ENCODE results near the gene ERI3. TPM values are rescaled to one million over a fixed set of nuclear protein-coding genes. Genes with fewer than 3 reads are reported as not detected.

Gene ERI3
- total RNA-seq, 1 experiment from 2014 or later, result 74.7 TPM

DNA sequence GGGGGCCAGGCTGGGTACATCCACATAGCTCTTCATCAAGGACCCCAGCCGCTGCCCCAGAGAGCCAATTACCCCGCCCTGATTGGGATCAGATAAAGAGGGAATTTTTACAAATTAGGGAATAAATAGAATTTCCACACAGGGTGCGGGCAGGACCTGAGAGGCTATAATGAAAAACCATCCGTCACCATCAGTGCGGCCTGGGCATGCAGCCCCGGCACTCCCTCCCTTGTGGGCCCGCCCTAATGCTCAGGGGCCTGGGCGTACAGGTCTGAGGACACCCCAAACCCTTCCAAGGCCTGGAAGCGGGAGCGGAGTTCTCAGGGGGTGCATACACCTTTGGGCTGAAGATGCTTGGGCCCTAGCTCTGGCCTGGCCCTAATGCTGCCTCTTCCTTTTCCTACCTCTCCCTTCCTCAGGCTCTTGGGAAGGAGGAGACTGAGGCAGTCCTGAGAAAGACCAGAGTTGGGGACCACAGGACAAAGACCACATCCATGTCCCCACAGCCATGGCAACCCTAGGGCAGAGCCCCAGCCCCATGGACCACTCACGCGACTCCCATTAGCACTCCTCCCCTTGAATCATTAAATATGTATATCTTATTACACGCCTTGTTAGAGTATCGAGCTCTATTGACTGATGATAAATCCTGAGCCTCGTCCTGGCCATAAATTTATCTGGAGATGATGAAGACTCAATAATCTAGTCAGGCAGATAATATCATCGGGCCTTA lies 125.5 kb downstream of the ERI3 start:
- Mint-ChIP-seq H3K36me3 (peaks cover 47% of the 10 kb centered on the region), H3K27ac (no peak overlapping the region), H3K4me1 (no peaks in the 10 kb centered on the region), H3K4me3 (no peak overlapping the region), H3K27me3 (ENCODE audit: low read depth) (peaks cover 14% of the 10 kb centered on the region), H3K9me3 (peaks cover 30% of the 10 kb centered on the region)
- TF ChIP-seq, protein P1, sequence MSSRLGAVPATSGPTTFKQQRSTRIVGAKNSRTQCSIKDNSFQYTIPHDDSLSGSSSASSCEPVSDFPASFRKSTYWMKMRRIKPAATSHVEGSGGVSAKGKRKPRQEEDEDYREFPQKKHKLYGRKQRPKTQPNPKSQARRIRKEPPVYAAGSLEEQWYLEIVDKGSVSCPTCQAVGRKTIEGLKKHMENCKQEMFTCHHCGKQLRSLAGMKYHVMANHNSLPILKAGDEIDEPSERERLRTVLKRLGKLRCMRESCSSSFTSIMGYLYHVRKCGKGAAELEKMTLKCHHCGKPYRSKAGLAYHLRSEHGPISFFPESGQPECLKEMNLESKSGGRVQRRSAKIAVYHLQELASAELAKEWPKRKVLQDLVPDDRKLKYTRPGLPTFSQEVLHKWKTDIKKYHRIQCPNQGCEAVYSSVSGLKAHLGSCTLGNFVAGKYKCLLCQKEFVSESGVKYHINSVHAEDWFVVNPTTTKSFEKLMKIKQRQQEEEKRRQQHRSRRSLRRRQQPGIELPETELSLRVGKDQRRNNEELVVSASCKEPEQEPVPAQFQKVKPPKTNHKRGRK (CRISPR knock-in tag; IDR thresholded peaks at IDR 0.05; ENCODE audit: borderline replicate concordance), result no peak
- TF ChIP-seq, protein P2, sequence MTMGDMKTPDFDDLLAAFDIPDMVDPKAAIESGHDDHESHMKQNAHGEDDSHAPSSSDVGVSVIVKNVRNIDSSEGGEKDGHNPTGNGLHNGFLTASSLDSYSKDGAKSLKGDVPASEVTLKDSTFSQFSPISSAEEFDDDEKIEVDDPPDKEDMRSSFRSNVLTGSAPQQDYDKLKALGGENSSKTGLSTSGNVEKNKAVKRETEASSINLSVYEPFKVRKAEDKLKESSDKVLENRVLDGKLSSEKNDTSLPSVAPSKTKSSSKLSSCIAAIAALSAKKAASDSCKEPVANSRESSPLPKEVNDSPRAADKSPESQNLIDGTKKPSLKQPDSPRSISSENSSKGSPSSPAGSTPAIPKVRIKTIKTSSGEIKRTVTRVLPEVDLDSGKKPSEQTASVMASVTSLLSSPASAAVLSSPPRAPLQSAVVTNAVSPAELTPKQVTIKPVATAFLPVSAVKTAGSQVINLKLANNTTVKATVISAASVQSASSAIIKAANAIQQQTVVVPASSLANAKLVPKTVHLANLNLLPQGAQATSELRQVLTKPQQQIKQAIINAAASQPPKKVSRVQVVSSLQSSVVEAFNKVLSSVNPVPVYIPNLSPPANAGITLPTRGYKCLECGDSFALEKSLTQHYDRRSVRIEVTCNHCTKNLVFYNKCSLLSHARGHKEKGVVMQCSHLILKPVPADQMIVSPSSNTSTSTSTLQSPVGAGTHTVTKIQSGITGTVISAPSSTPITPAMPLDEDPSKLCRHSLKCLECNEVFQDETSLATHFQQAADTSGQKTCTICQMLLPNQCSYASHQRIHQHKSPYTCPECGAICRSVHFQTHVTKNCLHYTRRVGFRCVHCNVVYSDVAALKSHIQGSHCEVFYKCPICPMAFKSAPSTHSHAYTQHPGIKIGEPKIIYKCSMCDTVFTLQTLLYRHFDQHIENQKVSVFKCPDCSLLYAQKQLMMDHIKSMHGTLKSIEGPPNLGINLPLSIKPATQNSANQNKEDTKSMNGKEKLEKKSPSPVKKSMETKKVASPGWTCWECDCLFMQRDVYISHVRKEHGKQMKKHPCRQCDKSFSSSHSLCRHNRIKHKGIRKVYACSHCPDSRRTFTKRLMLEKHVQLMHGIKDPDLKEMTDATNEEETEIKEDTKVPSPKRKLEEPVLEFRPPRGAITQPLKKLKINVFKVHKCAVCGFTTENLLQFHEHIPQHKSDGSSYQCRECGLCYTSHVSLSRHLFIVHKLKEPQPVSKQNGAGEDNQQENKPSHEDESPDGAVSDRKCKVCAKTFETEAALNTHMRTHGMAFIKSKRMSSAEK (CRISPR knock-in tag; IDR thresholded peaks at IDR 0.05; ENCODE audit: borderline replicate concordance), result no peak
- TF ChIP-seq HMGA2 (CRISPR knock-in tag; IDR thresholded peaks at IDR 0.05) (no peak), IRF2 (CRISPR knock-in tag; IDR thresholded peaks at IDR 0.05; ENCODE audit: borderline replicate concordance, low read depth) (no peak)
- TF ChIP-seq, protein P3, sequence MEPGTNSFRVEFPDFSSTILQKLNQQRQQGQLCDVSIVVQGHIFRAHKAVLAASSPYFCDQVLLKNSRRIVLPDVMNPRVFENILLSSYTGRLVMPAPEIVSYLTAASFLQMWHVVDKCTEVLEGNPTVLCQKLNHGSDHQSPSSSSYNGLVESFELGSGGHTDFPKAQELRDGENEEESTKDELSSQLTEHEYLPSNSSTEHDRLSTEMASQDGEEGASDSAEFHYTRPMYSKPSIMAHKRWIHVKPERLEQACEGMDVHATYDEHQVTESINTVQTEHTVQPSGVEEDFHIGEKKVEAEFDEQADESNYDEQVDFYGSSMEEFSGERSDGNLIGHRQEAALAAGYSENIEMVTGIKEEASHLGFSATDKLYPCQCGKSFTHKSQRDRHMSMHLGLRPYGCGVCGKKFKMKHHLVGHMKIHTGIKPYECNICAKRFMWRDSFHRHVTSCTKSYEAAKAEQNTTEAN (CRISPR knock-in tag; IDR thresholded peaks at IDR 0.05), result no peak
- TF ChIP-seq, protein P4, sequence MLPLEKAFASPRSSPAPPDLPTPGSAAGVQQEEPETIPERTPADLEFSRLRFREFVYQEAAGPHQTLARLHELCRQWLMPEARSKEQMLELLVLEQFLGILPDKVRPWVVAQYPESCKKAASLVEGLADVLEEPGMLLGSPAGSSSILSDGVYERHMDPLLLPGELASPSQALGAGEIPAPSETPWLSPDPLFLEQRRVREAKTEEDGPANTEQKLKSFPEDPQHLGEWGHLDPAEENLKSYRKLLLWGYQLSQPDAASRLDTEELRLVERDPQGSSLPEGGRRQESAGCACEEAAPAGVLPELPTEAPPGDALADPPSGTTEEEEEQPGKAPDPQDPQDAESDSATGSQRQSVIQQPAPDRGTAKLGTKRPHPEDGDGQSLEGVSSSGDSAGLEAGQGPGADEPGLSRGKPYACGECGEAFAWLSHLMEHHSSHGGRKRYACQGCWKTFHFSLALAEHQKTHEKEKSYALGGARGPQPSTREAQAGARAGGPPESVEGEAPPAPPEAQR (CRISPR knock-in tag; IDR thresholded peaks at IDR 0.05), result no peak
- ATAC-seq, result no peak
- CTCF ChIA-PET, result interaction anchor here (2.3 kb wide), 1 partner anchor 8 kb away, joined by 8 read pairs; no protein-coding TSS in a partner anchor
- no peak for DNase-seq (ENCODE audit: low spot score)
- POLR2A ChIA-PET, result no interaction called here

DNA sequence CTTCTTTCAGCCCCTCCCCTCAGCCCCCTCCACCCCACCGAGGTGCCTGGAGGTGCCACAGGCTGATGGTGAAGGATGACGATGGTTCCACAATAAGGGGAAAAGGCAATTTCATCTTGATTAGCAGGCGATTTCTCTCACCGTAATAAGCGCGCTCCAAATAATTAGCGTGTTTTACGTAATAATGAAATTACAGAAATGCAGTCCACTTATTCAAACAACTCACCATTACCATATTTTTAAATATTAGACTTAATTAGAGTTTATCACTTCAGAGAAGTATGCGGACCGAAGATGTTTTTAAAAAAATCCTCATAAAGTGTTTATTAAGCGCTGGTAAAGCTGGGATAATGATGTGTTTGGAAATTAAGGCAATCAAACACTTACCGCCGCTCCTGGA lies 126.8 kb downstream of the ERI3 start:
- peaks cover 50% of the 10 kb centered on the region for H3K36me3 Mint-ChIP-seq
- H3K27ac Mint-ChIP-seq, result no peak overlapping the region
- TF ChIP-seq NFYB (CRISPR knock-in tag; conservative IDR thresholded peaks at IDR 0.05; ENCODE audit: low read depth) (no peak), TCF7 (CRISPR knock-in tag; IDR thresholded peaks at IDR 0.05; ENCODE audit: low read depth) (no peak), NR1H2 (CRISPR knock-in tag; IDR thresholded peaks at IDR 0.05) (no peak), PRRX2 (CRISPR knock-in tag; IDR thresholded peaks at IDR 0.05) (no peak), ZNF138 (CRISPR knock-in tag; conservative IDR thresholded peaks at IDR 0.05) (no peak)
- TF ChIP-seq, protein P5, sequence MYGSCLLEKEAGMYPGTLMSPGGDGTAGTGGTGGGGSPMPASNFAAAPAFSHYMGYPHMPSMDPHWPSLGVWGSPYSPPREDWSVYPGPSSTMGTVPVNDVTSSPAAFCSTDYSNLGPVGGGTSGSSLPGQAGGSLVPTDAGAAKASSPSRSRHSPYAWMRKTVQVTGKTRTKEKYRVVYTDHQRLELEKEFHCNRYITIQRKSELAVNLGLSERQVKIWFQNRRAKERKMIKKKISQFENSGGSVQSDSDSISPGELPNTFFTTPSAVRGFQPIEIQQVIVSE (CRISPR knock-in tag; IDR thresholded peaks at IDR 0.05; ENCODE audit: borderline replicate concordance), result no peak
- TF ChIP-seq, protein P6, sequence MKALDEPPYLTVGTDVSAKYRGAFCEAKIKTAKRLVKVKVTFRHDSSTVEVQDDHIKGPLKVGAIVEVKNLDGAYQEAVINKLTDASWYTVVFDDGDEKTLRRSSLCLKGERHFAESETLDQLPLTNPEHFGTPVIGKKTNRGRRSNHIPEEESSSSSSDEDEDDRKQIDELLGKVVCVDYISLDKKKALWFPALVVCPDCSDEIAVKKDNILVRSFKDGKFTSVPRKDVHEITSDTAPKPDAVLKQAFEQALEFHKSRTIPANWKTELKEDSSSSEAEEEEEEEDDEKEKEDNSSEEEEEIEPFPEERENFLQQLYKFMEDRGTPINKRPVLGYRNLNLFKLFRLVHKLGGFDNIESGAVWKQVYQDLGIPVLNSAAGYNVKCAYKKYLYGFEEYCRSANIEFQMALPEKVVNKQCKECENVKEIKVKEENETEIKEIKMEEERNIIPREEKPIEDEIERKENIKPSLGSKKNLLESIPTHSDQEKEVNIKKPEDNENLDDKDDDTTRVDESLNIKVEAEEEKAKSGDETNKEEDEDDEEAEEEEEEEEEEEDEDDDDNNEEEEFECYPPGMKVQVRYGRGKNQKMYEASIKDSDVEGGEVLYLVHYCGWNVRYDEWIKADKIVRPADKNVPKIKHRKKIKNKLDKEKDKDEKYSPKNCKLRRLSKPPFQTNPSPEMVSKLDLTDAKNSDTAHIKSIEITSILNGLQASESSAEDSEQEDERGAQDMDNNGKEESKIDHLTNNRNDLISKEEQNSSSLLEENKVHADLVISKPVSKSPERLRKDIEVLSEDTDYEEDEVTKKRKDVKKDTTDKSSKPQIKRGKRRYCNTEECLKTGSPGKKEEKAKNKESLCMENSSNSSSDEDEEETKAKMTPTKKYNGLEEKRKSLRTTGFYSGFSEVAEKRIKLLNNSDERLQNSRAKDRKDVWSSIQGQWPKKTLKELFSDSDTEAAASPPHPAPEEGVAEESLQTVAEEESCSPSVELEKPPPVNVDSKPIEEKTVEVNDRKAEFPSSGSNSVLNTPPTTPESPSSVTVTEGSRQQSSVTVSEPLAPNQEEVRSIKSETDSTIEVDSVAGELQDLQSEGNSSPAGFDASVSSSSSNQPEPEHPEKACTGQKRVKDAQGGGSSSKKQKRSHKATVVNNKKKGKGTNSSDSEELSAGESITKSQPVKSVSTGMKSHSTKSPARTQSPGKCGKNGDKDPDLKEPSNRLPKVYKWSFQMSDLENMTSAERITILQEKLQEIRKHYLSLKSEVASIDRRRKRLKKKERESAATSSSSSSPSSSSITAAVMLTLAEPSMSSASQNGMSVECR (CRISPR knock-in tag; IDR thresholded peaks at IDR 0.05; ENCODE audit: borderline replicate concordance), result no peak
- TF ChIP-seq, protein P7, sequence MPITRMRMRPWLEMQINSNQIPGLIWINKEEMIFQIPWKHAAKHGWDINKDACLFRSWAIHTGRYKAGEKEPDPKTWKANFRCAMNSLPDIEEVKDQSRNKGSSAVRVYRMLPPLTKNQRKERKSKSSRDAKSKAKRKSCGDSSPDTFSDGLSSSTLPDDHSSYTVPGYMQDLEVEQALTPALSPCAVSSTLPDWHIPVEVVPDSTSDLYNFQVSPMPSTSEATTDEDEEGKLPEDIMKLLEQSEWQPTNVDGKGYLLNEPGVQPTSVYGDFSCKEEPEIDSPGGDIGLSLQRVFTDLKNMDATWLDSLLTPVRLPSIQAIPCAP (CRISPR knock-in tag; IDR thresholded peaks at IDR 0.05), result no peak
- TF ChIP-seq, protein P8, sequence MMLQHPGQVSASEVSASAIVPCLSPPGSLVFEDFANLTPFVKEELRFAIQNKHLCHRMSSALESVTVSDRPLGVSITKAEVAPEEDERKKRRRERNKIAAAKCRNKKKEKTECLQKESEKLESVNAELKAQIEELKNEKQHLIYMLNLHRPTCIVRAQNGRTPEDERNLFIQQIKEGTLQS (CRISPR knock-in tag; conservative IDR thresholded peaks at IDR 0.05), result no peak
- TF ChIP-seq, protein P9, sequence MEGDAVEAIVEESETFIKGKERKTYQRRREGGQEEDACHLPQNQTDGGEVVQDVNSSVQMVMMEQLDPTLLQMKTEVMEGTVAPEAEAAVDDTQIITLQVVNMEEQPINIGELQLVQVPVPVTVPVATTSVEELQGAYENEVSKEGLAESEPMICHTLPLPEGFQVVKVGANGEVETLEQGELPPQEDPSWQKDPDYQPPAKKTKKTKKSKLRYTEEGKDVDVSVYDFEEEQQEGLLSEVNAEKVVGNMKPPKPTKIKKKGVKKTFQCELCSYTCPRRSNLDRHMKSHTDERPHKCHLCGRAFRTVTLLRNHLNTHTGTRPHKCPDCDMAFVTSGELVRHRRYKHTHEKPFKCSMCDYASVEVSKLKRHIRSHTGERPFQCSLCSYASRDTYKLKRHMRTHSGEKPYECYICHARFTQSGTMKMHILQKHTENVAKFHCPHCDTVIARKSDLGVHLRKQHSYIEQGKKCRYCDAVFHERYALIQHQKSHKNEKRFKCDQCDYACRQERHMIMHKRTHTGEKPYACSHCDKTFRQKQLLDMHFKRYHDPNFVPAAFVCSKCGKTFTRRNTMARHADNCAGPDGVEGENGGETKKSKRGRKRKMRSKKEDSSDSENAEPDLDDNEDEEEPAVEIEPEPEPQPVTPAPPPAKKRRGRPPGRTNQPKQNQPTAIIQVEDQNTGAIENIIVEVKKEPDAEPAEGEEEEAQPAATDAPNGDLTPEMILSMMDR (IDR thresholded peaks at IDR 0.05), result no peak

More for the DNA sequence above, 126.8 kb downstream of the ERI3 start:
- H3K9me3 Mint-ChIP-seq, result peaks cover 30% of the 10 kb centered on the region
- peaks cover 14% of the 10 kb centered on the region for H3K27me3 Mint-ChIP-seq (ENCODE audit: low read depth)
- CTCF ChIA-PET, result interaction anchor here (0.9 to 2.3 kb wide), 3 partner anchors 8 to 11 kb away, joined by 4 to 8 read pairs (median 5); no protein-coding TSS in a partner anchor
- H3K4me1 Mint-ChIP-seq, result no peaks in the 10 kb centered on the region
- no peak for ATAC-seq
- no peak for DNase-seq (ENCODE audit: low spot score)
- no peak overlapping the region for H3K4me3 Mint-ChIP-seq
- POLR2A ChIA-PET, result no interaction called here

Measured in WTC11 (cell line).